NCI-H748 treated with DMSO at 0.1 percent for 48 hours (cell line): ENCODE data around the gene ENOX2.

ENCODE experiments used
- DNase-seq: peaks from one replicate; lab custom pipeline; 2025; lab: John Stamatoyannopoulos, UW

Gene ENOX2

DNA sequence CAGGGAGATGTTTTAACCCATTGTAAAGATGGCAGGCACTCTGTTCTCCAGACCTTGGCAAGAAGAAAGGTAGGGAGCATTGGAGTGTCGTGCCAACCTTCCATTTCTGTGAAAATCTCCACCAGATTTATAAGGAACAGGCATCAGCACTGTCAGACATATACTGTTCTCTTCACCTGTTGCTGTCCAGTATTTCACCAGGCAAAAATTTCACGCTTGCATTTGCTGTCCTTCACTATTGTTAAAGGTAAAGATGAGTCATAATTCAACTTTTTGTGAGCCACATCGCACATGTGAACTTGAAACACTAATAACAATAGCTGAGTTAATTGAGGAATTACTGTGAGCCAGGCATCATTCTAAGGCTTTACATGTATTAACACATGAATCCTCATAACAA is 203.4 kb downstream of the ENOX2 start:
- no peak for DNase-seq

DNA sequence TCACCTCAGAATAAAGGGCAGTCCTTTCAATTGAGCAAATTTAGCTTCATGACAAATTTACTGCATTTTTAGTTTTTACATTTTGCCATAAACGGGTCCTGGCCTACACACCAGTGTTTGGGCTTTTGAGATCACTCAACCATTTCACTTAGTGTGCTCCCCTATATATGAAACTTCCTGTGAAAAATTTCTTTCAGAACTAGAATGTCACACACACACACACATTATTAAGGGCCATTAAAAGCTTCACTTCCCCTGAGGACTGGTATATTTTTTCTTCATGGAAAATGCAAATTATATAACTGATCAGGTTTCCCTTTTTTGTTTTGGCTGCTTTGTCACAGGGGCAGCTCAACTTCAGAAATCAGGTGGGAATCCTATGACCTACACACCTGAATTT is 206.5 kb downstream of the ENOX2 start:
- no peak for DNase-seq

DNA sequence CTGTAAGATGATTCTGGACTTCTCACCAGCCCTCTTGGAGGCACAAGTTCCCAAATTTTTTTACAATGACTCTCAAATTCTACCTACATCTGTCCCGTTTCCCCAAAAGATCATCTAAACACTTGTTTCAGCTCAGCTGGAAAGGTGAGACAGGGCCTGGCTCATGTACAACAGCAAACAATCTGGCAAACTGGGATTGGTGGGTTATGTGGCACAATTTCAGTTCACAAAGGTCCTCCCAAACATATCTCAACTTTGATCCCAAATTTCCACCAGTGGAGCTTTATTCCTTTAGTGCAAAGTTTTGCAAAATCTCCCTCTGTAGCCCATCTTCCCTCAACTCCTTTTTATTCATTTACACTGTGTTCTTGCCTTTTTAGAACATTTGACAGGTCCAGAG is 207.1 kb downstream of the ENOX2 start:
- DNase-seq: no peak

DNA sequence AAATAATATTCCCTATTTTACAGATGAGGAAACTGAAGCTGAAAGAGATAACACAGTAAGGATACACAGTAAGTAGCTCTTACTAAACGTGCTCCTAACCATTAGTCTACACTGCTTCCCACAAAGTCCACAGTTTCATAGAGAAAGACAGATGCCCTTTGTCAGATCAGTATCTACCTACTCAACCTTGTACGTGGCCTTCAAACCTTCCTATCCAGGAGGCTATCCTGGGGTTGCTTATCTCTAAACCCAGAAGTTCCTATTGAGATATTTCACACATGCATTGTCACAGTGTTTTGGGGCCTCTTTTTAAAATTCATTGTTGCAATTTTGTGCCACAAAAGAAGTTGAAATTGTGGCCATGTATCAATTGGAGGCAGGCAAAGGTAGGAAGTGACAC is 208.0 kb downstream of the ENOX2 start:
- no peak for DNase-seq

DNA sequence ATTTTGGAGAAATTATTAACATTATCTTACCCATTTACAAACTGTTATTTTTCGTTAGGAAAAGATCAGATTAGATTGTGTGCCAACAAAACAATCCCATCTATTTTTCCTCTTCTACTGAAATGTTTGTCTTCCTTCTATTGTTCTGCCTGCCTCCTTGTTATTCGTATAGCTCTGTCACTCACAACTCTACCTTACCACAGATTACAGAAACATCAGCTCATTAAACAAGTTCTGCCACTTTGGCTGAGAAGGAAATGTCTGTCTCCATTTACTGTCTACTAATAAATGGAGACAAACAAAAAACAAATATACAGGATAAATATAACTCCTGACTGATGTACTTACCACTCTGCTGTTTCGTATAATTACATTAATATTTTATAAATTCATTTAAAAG is 211.4 kb downstream of the ENOX2 start:
- DNase-seq: no peak

DNA sequence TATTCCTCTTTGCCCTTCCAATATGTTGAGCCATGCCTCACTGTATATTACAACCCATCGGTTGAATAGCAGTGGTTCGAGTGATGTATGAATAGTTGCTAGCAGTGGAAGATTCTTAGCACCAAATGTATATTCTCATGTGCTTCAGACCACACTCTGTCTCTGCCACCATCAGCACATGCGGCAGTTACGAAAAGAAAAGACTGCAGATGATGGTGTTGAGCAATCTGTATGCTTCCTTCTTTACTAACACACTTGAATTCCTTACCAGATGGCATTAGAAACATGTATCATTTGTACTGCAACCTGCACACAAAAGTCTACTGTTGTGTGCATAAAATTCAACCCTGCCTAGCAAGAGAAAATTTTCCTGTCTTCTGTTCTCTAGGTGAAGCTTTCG is 214.6 kb downstream of the ENOX2 start:
- no peak for DNase-seq

DNA sequence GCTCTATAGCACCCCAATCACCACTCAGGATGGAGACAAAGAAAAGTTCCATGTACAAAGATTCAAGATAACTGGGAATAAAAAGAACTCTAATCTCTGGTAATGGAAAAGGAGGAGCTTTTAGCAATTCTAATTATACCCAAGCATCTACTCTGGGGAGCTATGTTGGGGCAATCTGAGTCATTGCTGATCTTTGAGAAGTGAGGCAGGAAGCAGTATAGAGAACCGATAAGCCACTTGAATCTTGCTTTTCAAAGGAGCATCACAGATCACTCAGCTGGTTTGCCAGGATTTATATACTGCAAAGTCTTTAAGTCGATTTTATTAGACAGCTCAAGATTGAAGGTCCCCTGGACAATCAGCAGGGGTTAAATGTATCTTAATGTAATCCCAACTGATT is 220.0 kb downstream of the ENOX2 start:
- no peak for DNase-seq

DNA sequence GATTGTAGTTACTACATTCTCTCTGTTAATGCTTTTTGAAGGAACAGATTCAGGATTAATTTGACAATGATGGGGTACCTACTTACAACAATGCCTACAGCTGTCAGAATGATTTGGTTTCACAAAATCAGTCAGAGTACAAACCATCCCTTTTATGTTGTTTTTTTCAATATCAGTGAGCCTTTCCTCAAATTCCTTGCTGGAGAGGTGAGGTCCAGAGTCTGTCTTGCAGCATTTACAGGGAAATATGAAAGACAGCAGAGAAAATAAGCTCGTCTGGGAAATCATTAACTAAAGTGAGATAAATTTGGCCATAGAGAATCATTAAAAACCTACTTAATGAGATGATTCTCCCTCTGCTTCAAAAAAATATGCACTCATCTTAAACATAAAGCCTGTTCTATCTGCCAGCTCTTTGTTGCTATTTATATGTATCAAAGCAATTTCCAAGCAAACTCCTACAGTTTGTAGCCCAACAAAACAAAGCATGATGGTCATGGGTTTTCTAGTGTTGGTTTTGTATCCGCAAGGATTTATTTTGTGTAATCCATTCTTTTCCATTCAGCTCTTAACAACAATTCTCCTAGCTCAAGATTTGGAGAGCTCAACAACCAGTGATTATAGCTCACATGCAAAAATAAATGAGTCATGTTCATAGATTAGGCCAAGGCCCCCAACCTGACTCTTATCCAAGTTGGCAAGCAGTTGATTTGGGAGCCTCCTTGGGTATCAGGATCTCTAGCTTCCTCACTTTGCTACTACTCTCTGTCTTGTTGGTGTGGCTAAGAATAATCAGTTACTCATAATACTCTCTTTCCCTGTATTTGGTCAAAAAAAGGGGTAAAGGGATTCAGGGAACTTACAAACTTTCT is 222.6 kb downstream of the ENOX2 start:
- DNase-seq: no peak

DNA sequence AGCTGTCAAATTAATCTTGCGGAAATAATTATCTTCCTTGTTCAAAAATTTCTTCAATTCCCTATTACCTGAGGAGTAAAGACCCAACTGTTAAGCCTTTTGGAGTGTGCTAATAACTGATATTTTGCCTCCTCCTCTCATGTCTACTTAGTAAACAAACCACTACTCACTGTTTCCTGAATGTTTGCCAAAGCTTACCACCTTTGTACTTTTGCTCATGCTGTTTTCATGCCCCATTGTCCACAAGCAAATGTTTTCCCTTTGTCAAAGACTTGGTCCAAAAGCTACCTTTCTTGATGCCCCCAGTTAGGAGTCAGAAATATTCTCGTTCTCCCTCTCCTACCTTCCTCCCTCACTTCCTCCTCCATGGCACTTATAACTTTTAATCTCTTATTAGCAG is 226.1 kb downstream of the ENOX2 start:
- peak; percentile 13 for DNase-seq

DNA sequence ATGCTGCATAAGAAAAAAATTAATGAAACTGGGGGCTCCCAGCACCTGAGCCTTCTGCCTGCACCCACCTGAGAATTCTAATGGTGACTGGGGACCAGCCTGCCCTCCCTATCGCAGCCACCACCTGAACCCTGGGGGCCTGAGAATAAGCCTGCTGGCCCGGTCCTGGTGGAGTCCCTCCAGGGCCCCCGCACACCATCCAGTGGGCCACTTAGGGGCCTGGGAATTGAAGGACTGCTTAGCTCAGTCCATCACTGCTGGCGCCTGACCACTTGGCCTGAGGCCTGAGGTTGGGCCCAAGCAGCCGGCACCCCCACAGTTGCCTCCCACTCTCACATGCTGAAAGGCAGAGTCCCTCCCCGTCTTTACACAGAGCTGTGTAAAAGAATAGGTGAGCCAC is 230.8 kb downstream of the ENOX2 start:
- no peak for DNase-seq

DNA sequence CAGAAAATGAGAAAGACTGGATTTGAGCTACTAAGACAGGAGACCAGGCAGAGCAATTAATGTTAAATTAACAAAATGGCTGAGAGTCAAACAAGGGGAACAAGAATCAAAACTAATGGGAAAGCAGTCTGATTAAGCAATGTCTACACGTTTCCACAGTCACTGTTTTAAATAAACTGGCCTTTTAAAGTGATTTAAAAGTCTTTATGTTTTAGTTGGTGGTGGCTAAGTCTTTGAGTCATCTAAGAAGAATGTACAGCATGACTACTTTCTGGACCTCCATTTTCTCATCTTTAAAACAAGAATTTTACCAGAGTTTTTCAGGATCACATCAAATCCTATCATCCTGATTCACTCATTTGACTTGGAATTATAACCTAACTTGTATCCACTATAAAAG is 233.8 kb downstream of the ENOX2 start:
- DNase-seq: no peak

DNA sequence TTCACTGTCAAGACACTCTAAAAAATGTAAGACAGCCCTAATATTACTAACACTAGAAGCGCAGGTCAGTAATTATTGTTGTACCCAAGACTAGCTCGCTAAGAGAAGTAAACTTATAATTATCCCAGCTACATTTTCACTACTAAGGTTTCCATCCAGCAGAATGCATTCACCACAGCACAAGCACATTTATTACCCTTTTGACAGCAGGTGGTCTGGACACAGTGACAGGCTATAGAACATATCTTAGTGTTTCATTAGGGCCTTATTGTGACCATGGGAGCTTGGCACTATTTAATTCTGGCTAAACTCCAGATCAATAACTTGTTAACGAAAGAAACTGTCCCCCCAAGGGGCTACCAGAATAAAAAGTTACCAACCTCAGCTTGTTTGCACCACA is 237.7 kb downstream of the ENOX2 start:
- DNase-seq: no peak

DNA sequence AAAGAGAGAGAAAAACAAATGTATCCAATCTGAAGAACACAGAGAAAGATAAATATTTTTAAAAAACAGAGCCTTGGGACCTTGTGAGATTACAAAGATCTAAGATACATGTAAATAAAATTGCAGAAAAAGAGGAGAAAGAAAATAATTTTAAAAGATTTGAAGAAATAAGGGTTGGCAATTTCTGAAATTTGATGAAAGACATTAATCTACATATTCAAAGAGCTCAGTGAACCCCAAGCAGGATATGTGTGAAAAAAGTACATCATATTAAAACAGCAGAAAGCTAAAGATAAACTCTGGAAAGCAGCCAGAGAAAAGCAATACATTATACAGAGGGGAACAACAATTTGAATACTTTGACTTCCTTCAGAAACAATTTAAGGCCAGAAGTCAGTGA is 244.7 kb downstream of the ENOX2 start:
- DNase-seq: no peak

DNA sequence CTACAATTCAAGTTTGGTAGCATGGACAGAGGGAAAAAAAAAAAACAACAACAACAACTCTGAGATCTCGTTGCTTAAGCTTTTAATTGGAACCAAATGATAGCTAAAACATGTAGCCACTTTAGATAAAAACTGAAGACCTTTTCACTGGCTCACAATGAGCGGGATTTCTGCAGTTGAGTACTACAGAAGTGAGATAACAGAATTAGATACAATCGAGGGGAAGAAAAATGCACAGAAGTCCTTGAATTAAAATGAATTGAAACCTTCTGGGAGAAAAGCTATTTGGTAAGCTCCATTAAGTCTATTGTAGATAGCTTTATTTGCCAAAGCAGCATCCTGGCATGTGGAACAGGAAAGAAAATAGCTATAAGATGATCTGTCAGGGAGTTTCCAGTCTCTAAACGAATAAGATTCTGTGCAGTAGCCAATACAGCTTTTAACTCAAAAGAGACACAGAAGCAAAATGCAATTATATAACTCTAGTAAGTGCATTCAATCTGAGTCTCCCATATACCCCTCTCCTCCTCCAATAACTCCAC is 248.5 kb downstream of the ENOX2 start:
- DNase-seq: no peak

DNA sequence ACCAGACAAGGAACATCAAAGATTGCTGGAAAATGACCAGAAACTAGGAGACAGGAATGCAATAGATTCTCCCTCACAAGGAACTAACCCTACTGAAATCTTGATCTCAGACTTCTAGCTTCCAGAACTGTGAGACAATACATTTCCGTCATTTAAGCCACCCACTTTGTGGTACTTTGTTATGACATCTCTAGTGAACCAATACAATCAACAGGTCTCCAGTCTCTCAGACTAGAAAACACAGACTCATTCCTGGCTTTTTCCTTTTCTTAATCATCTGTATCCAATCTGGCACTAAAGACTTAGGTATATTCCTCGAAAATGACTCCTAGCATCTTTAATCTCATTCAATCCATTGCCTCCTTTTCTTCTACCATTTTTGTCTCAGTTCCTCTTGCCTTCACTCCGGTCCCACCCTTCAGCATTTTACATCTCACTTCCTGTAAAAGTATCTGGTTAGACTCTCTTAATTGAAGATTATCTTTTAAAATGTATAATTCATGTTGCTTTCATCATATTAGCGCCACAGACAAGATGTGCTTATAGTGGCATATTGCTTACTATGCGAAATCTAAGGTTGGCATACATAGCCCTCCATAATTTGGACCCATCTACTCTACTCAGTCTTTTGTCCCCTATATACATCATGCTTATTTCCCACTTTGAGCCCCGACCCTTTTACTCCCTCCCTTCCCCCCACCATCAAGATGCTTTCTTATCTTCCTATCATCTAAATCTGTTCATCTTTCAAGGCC is 250.0 kb downstream of the ENOX2 start:
- no peak for DNase-seq

DNA sequence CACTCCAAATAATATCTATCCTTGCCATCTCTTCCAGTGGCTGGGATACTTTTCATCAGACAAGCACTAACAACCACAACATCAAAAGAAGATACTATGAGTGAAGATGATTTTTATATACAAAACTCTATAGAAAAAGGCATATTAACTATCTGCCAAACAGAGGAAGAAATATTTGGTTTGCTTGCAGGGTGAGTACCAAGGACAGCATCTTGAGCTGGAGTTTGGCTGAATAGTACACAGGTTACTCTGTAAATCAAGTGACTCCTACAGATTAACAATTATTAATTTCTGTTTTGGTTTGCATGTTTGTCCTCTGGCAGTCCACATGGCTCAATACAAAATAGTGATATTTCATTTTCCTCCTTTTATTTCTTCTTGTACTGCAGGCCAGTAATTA is 253.3 kb downstream of the ENOX2 start:
- no peak for DNase-seq

DNA sequence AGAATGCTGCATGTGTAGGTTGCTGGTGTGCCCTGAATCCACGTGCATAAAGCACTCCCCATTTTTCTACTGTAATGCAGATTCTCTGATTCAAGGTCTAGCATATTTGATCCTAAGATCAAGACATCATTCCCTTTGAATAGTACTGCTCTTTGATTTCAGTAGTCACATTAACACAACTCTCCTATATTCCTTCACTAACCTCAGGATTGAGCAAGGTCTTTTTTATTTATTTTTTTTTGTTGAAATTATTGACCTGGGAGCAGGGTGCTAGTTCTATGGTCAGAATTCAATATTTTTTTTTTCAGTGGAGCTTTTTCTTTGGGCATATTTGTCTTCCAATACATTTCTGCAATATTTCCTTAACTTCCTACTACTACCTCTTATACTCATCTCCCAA is 255.5 kb downstream of the ENOX2 start:
- no peak for DNase-seq

DNA sequence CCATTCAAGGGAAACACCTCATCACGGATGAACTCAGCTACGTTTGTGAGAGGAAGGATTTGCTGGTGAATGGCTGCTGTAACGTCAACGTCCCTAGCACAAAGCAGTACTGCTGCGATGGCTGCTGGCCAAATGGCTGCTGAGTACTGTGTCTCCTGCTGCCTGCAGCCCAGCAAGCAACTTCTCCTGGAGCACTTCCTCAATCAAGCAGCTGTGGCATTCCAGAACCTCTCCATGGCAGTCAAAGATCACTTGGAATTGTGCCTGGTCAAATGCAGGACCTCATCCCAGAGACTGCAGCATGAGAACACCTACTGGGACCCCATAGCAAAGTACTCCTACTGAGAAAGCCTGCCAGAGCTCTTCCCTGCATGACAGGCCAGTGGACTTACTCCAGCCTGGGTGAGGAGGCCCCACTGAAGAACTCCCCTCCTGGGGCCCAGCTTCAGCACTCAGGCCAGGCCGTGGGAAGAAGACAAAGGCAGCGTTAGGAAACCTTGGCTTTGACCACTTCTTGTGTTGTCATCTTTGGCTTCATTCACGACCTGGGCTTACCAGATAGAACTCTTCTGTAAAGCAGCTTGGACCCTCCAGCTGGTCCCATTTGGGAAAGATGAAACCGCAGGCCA is 256.9 kb downstream of the ENOX2 start:
- no peak for DNase-seq

DNA sequence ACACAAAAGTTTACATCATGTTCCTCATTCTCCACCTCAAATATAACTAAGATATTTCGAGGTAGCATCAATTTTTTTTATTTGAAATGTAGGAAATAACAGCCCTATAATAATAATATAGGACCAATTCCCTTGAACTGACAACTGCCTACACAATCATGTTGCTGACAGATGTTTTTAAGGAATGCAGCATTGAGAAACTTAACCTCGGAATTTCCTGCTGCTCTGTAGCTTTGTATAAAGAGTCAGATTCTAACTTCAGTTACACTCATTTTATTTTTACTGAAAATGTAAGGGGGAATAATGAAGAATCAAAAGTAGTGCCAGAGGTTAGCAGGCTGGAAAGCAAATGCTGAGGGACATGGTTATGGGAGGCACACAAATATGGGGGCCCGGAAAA is 265.4 kb downstream of the ENOX2 start:
- DNase-seq: no peak

DNA sequence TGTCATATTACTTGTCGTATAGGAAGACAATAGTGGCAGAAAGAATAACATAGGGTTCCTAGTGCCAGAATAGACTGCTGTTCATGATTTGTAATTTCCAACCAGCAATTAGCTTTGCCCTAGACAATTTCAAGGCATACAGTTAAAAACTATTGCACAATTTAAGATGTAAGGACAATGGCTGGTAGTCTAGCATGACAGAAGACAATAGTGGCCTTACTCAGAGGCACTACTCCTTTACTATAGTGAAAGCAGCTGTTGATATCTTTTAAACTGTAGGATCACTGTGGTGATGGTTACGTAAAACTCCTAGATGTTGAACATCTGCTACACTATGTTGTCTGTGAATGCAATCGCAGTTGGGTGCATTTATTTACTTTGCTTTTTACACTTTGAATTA is 266.7 kb downstream of the ENOX2 start:
- no peak for DNase-seq

DNA sequence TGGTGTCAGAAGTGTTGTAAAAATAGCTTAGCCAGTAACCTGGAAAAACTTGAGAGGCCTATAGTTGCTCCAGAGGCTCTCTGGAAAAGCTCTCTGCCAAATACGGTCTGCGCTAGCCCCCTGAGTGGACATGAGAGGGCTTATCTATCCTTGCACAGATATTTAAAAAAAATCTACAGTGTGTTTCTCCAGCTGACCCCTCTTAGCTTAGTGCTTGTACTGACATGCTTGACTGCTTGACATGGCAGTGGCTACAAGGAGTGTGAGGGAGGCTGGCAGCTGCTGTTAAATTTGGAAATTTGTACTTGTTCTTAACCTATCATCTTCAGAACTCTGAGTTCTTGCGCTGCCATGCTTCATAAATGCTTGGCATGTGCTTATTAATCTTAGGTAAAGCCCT is 272.0 kb downstream of the ENOX2 start:
- no peak for DNase-seq

DNA sequence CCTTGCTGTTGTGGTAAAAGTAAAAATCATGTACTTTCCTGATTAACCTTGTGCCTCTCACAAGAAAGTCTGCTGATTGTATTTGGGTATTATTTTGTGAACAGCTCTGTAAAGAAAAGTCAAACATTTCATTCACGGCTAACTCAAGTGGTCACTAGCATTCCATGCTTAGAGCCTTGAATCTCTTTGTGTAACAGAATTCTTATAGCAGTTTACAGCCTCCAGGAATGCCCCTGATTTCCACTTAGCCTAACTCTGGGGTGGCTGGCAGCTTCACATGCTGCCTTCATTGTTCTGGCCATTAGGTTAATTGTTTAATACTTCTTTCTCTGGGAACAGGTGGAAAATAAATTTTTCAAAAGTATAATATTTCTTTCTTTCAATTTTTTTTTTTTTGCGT is 274.5 kb downstream of the ENOX2 start:
- no peak for DNase-seq

DNA sequence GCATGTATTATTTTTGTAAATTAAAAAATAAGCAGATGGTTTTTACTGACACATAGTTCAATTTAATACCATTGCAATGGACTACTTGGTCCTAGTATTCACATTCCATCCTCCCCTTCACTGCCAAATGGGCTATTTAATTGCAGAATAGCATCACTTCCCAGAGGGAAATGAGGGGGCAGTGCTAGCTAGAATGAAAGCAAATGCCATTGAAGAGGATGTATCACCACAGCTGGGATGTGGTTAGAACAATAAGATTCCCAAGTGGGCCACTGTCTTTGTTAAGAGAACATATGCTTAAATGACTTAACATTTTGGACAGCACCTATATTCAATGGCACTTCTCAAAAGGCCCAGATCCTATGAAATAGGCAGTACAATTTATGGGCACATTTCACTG is 276.5 kb downstream of the ENOX2 start:
- no peak for DNase-seq
